ENCODE results near the gene RAD51B.

DNA sequence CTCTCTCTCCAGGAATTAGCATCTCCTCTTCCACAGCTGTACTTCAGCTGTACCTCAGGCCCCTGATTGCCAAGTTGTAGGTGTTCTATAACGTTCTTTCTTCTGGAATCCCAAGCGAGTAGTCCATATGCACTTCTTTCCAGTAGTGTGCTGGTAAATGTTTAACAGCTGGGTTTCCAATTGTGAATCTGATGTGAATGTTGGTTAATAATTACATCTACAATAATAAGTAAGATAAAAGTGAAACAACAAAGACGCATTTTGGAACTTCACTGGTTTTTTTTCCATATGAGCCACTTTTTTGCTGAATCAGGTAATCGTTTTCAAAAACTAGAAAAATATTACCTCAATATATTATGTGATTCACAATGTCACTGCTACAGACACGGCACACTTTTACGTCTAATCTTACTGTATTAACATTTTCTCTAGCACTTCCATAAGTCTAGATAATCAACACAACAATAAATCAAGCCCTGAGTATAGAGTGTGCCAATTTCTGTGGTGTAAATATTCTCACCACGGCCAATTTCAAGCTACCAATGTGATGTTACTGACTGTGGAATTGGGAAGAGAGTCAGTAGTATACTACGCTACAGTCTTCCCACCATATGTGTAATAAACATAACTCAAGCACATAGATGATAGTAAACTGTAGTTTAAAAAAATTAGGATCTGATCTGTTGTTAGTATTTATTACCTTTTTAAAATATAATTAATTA, 860.3 kb downstream of the RAD51B start:
- TF ChIP-seq, protein P1, sequence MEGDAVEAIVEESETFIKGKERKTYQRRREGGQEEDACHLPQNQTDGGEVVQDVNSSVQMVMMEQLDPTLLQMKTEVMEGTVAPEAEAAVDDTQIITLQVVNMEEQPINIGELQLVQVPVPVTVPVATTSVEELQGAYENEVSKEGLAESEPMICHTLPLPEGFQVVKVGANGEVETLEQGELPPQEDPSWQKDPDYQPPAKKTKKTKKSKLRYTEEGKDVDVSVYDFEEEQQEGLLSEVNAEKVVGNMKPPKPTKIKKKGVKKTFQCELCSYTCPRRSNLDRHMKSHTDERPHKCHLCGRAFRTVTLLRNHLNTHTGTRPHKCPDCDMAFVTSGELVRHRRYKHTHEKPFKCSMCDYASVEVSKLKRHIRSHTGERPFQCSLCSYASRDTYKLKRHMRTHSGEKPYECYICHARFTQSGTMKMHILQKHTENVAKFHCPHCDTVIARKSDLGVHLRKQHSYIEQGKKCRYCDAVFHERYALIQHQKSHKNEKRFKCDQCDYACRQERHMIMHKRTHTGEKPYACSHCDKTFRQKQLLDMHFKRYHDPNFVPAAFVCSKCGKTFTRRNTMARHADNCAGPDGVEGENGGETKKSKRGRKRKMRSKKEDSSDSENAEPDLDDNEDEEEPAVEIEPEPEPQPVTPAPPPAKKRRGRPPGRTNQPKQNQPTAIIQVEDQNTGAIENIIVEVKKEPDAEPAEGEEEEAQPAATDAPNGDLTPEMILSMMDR (IDR thresholded peaks at IDR 0.05) = no peak
- TF ChIP-seq EP300 (IDR thresholded peaks at IDR 0.05) = no peak

Measured in tibial nerve (tissue), 4 donors.